GM12878 (cell line): ENCODE measurements around the gene TANC1. TPM values are rescaled to one million over a fixed set of nuclear protein-coding genes. Genes with fewer than 3 reads are reported as not detected.

ENCODE experiments used
- ATAC-seq: fragments of 200-7000 bp; cut with Tn5 transposase; 3 replicates; pipeline ENCODE4 v1.9.1; 2020; ENCODE audit warnings: mild to moderate bottlenecking, moderate library complexity
- BruUV-seq: library from RNA; stranded (reverse); fragments of 400-500 nt; replicated peaks from 2 replicates; lab custom pipeline; 2021; lab: Mats Ljungman, UMichigan
- CTCF ChIA-PET: fragments of 300-600 bp; sonication (Branson Sonifier 250); formaldehyde crosslinking; extraction: SDS; loops from one replicate; lab custom pipeline; 2021; ENCODE audit warnings: inconsistent platforms; lab: Yijun Ruan, JAX
- POLR2A ChIA-PET: fragments of 350-600 bp; formaldehyde crosslinking; extraction: SDS; loops from one replicate; lab custom pipeline; 2021; ENCODE audit warnings: inconsistent platforms; lab: Charles Lee
- RAD21 ChIA-PET: fragments of 300-600 bp; sonication (Branson Sonifier 250); formaldehyde crosslinking; loops from one replicate; lab custom pipeline; 2023; ENCODE audit warnings: antibody characterized with exemption; ENCODE audit not compliant: unreplicated experiment; lab: Charles Lee
- SMC1A ChIA-PET: fragments of 300-600 bp; sonication (Branson Sonifier 250); formaldehyde crosslinking; loops from one replicate; lab custom pipeline; 2023; ENCODE audit not compliant: unreplicated experiment, uncharacterized antibody; lab: Charles Lee
- DNase-seq: peaks from one replicate; pipeline ENCODE4 v3.0.0-alpha.2; 2011; ENCODE audit warnings: low read depth, low spot score
- FAIRE-seq: peaks from 3 replicates; lab custom pipeline; 2011; peaks lifted over from hg19 to GRCh38; lab: Jason Lieb, UNC
- H2AFZ ChIP-seq: 2 replicates; pipeline ENCODE4 v1.6.0; 2011; ENCODE audit warnings: low read depth, low read length, control low read depth; ENCODE audit not compliant: control insufficient read depth
- H3K27ac ChIP-seq: 2 replicates; pipeline ENCODE4 v1.5.1; 2011; ENCODE audit warnings: control low read depth; ENCODE audit not compliant: control insufficient read depth, insufficient read depth
- H3K27me3 ChIP-seq, 2 experiments: replicated peaks in 1 of 2; 2 replicates each; pipeline versions ENCODE4 v1.6.0 to v1.6.1; 2011; ENCODE audit warnings: low read length in 1 of 2; ENCODE audit not compliant: control insufficient read depth in 2 of 2, insufficient read depth in 2 of 2
- H3K36me3 ChIP-seq, 2 experiments: 2 replicates each; pipeline ENCODE4 v1.5.1; 2011; ENCODE audit warnings: low read length in 1 of 2; ENCODE audit not compliant: control insufficient read depth in 2 of 2, insufficient read depth in 2 of 2
- H3K4me1 ChIP-seq: 2 replicates; pipeline ENCODE4 v1.6.1; 2011; ENCODE audit warnings: mild to moderate bottlenecking, low read length, moderate library complexity, mixed read lengths; ENCODE audit not compliant: control insufficient read depth, insufficient read depth
- H3K4me2 ChIP-seq: 2 replicates; pipeline ENCODE4 v1.6.0; 2011; ENCODE audit warnings: control low read depth; ENCODE audit not compliant: control insufficient read depth, insufficient read depth
- H3K4me3 ChIP-seq: fragments of 200-600 bp; sonication (generic); 2 replicates; pipeline ENCODE4 v1.5.1; 2016
- H3K79me2 ChIP-seq: 2 replicates; pipeline ENCODE4 v1.6.0; 2011; ENCODE audit warnings: low read length; ENCODE audit not compliant: control insufficient read depth, insufficient read depth
- H3K9ac ChIP-seq: 2 replicates; pipeline ENCODE4 v1.8.0; 2011; ENCODE audit warnings: low read length, control low read depth, mixed read lengths; ENCODE audit not compliant: control insufficient read depth, insufficient read depth
- H3K9me3 ChIP-seq: replicated peaks from 3 replicates; pipeline ENCODE4 v1.5.1; 2011; ENCODE audit warnings: mild to moderate bottlenecking, low read length; ENCODE audit not compliant: control insufficient read depth, insufficient read depth
- H4K20me1 ChIP-seq: 2 replicates; pipeline ENCODE4 v1.6.0; 2011; ENCODE audit not compliant: control insufficient read depth, insufficient read depth
- CREB1 ChIP-seq: IDR thresholded peaks from 2 replicates; pipeline ENCODE4 v1.6.1; 2012; ENCODE audit warnings: low read depth, mild to moderate bottlenecking, inconsistent platforms
- DPF2 ChIP-seq: fragments of 450-650 bp; IDR thresholded peaks from 2 replicates; pipeline ENCODE4 v1.6.1; 2017; ENCODE audit warnings: mild to moderate bottlenecking
- EZH2 ChIP-seq: IDR thresholded peaks from 2 replicates; pipeline ENCODE4 v1.6.1; 2012; ENCODE audit warnings: low read depth, mild to moderate bottlenecking, control low read depth, inconsistent platforms, low read length, borderline replicate concordance; ENCODE audit not compliant: control insufficient read depth
- LARP7 ChIP-seq: fragments of 450-650 bp; IDR thresholded peaks from 2 replicates; pipeline ENCODE4 v1.6.1; 2017; ENCODE audit warnings: mild to moderate bottlenecking
- MTA3 ChIP-seq: IDR thresholded peaks from 2 replicates; pipeline ENCODE4 v1.6.1; 2012; ENCODE audit warnings: low read length, inconsistent platforms, borderline replicate concordance
- PAX5 ChIP-seq: IDR thresholded peaks from 2 replicates; pipeline ENCODE4 v1.6.1; 2011; ENCODE audit warnings: low read depth, low read length, borderline replicate concordance
- ZNF24 ChIP-seq: fragments of 450-650 bp; IDR thresholded peaks from 2 replicates; pipeline ENCODE4 v1.6.1; 2017; ENCODE audit warnings: antibody characterized with exemption, mild to moderate bottlenecking
- WGBS: methylation state at CpG from one replicate; pipeline ENCODE4 v1.1.6; 2016; ENCODE audit warnings: low lambda C conversion rate; ENCODE audit not compliant: insufficient replicate concordance, insufficient coverage; ENCODE audit errors: missing lambda C conversion rate; 5-methylcytosine and 5-hydroxymethylcytosine counted together
- in situ Hi-C: fragments of 300-500 bp; cut with MboI; formaldehyde crosslinking; loops from 9 replicates; pipeline ENCODE4 v1.14.3; 2018; ENCODE audit warnings: mixed read lengths
- intact Hi-C: fragments of 100-400 bp; cut with micrococcal nuclease; formaldehyde crosslinking; loops from one replicate; pipeline ENCODE4 v1.14.2; 2022; ENCODE audit not compliant: unreplicated experiment
- polyA plus RNA-seq, 11 experiments: library from polyadenylated mRNA; depleted of rRNA in 4 of 11; unstranded in 6 of 11; stranded (reverse) in 5 of 11; fragments of >200 nt; fragmentation: Nextera tagmentation in 4 of 11; fragmentation: Illumina TruSeq in 1 of 11; extraction: Ambion mirVana in 4 of 11; extraction: Trizol in 1 of 11; gene quantifications; 1 replicate in 1 of 11; 2 replicates in 10 of 11; pipeline versions ENCODE4 v1.2.1 to v1.2.3, GENCODE V29; 2011 to 2016; ENCODE audit warnings: inconsistent platforms in 2 of 11, missing spikeins in 2 of 11, low read depth in 1 of 11
- total RNA-seq, 4 experiments: library from RNA; depleted of rRNA in 3 of 4; stranded (reverse); fragments of >200 nt in 3 of 4; fragmentation: Illumina TruSeq in 1 of 4; extraction: Trizol in 1 of 4; gene quantifications; 2 replicates each; pipeline versions ENCODE4 v1.2.1 to v1.2.3, GENCODE V29; 2013 to 2021
- TF ChIP-seq, protein P1 (sequence below): fragments of 150-350 bp; IDR thresholded peaks from 2 replicates; pipeline ENCODE4 v1.6.1; 2014; ENCODE audit warnings: mild to moderate bottlenecking, low read depth, low read length
- TF ChIP-seq, protein P2 (sequence below): fragments of 450-650 bp; IDR thresholded peaks from 2 replicates; pipeline ENCODE4 v1.6.1; 2017; ENCODE audit warnings: mild to moderate bottlenecking

Gene TANC1
- total and polyA plus RNA-seq, 10 of the 15 experiments (the other 5 are each of a cell fraction or from before 2014, with no cell fraction given) = 0.05 to 5.0 (median 0.34) TPM

- Histone ChIP-seq H3K4me1 (no peaks in the 10 kb centered on the region), H3K4me2 (no peak overlapping the region), H4K20me1 (no peaks in the 10 kb centered on the region), H3K79me2 (no peaks in the 10 kb centered on the region; the same call in 1 of the 2 replicates), H3K4me3 (no peak overlapping the region), H3K36me3 (no peaks in the 10 kb centered on the region), H2AFZ (no peak overlapping the region), H3K9ac (no peak overlapping the region), H3K27me3 (no peaks in the 10 kb centered on the region), H3K27ac (no peak overlapping the region), H3K9me3 (no peaks in the 10 kb centered on the region; the same call in 2 of the 3 replicates)
- ATAC-seq = no peak
- TF ChIP-seq, protein P1, sequence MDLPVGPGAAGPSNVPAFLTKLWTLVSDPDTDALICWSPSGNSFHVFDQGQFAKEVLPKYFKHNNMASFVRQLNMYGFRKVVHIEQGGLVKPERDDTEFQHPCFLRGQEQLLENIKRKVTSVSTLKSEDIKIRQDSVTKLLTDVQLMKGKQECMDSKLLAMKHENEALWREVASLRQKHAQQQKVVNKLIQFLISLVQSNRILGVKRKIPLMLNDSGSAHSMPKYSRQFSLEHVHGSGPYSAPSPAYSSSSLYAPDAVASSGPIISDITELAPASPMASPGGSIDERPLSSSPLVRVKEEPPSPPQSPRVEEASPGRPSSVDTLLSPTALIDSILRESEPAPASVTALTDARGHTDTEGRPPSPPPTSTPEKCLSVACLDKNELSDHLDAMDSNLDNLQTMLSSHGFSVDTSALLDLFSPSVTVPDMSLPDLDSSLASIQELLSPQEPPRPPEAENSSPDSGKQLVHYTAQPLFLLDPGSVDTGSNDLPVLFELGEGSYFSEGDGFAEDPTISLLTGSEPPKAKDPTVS = no peak
- TF ChIP-seq, protein P2, sequence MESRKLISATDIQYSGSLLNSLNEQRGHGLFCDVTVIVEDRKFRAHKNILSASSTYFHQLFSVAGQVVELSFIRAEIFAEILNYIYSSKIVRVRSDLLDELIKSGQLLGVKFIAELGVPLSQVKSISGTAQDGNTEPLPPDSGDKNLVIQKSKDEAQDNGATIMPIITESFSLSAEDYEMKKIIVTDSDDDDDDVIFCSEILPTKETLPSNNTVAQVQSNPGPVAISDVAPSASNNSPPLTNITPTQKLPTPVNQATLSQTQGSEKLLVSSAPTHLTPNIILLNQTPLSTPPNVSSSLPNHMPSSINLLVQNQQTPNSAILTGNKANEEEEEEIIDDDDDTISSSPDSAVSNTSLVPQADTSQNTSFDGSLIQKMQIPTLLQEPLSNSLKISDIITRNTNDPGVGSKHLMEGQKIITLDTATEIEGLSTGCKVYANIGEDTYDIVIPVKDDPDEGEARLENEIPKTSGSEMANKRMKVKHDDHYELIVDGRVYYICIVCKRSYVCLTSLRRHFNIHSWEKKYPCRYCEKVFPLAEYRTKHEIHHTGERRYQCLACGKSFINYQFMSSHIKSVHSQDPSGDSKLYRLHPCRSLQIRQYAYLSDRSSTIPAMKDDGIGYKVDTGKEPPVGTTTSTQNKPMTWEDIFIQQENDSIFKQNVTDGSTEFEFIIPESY = no peak
- no peak for TF ChIP-seq CREB1
- no peak for TF ChIP-seq DPF2
- no peak for TF ChIP-seq PAX5
- TF ChIP-seq ZNF24 = no peak
- TF ChIP-seq LARP7 = no peak
- TF ChIP-seq MTA3 = no peak
- TF ChIP-seq EZH2 = no peak
- in situ Hi-C loops = no loop called here
- POLR2A ChIA-PET = no interaction called here
- intact Hi-C loops = no loop called here
- CTCF ChIA-PET = interaction anchor here (0.5 to 1.9 kb wide), 2 partner anchors 16 to 1785 kb away, joined by 3 to 4 read pairs; no protein-coding TSS in a partner anchor
- SMC1A ChIA-PET = interaction anchor here (0.6 to 1.0 kb wide), 2 partner anchors 13 to 436 kb away, joined by 3 read pairs; no protein-coding TSS in a partner anchor
- no peak for DNase-seq
- 98% methylated on average over 5 of the region's 5 CpGs for WGBS
- FAIRE-seq = no peak
- RAD21 ChIA-PET = no interaction called here
- no TSS peak for BruUV-seq
These were observed 294.5 kb downstream of the TANC1 start for GRCh38 chr2:159262904-159263303.
